ENCODE measurements around the gene CYFIP2.

CYFIP2 gene

GRCh38 chr5:157278319-157279037 lies 12.6 kb downstream of the CYFIP2 start:
- no peak overlapping the region for H3K9ac ChIP-seq (ENCODE audit: low read length)
- H3K4me1 ChIP-seq (ENCODE audit: control insufficient read depth, insufficient read depth, low read length): peaks cover 3% of the 10 kb centered on the region
- DNase-seq (ENCODE audit: low read depth): no peak

GRCh38 chr5:157279605-157280239 lies 13.8 kb downstream of the CYFIP2 start:
- Histone ChIP-seq H3K9me3 (ENCODE audit: control insufficient read depth, low read length) (no peaks in the 10 kb centered on the region), H3K4me3 (ENCODE audit: low read length) (no peak overlapping the region), H3K36me3 (ENCODE audit: control insufficient read depth, insufficient read depth, low read length, severe bottlenecking) (no peaks in the 10 kb centered on the region), H3K27me3 (replicated peaks; ENCODE audit: control insufficient read depth, insufficient read depth, low read length) (no peaks in the 10 kb centered on the region), H3K9ac (ENCODE audit: low read length) (no peak overlapping the region), H3K4me1 (ENCODE audit: control insufficient read depth, insufficient read depth, low read length) (peaks cover 3% of the 10 kb centered on the region)
- no peak for DNase-seq (ENCODE audit: low read depth)

More at GRCh38 chr5:157278319-157279037, 12.6 kb downstream of the CYFIP2 start:
- Histone ChIP-seq H3K27me3 (replicated peaks; ENCODE audit: control insufficient read depth, insufficient read depth, low read length) (no peaks in the 10 kb centered on the region), H3K36me3 (ENCODE audit: control insufficient read depth, insufficient read depth, low read length, severe bottlenecking) (no peaks in the 10 kb centered on the region), H3K4me3 (ENCODE audit: low read length) (no peak overlapping the region), H3K9me3 (ENCODE audit: control insufficient read depth, low read length) (no peaks in the 10 kb centered on the region)

GRCh38 chr5:157280927-157281326 lies 15.0 kb downstream of the CYFIP2 start:
- Histone ChIP-seq H3K36me3 (ENCODE audit: control insufficient read depth, insufficient read depth, low read length, severe bottlenecking) (no peaks in the 10 kb centered on the region), H3K4me3 (ENCODE audit: low read length) (no peak overlapping the region), H3K9me3 (ENCODE audit: control insufficient read depth, low read length) (no peaks in the 10 kb centered on the region), H3K27me3 (replicated peaks; ENCODE audit: control insufficient read depth, insufficient read depth, low read length) (no peaks in the 10 kb centered on the region), H3K9ac (ENCODE audit: low read length) (no peak overlapping the region), H3K4me1 (ENCODE audit: control insufficient read depth, insufficient read depth, low read length) (peaks cover 3% of the 10 kb centered on the region)
- DNase-seq (ENCODE audit: low read depth): peak; percentile 79

- H3K36me3 ChIP-seq (ENCODE audit: control insufficient read depth, insufficient read depth, low read length, severe bottlenecking): no peaks in the 10 kb centered on the region
- no peak overlapping the region for H3K9ac ChIP-seq (ENCODE audit: low read length)
- H3K27me3 ChIP-seq (replicated peaks; ENCODE audit: control insufficient read depth, insufficient read depth, low read length): no peaks in the 10 kb centered on the region
- DNase-seq (ENCODE audit: low read depth): no peak
- no peak overlapping the region for H3K4me3 ChIP-seq (ENCODE audit: low read length)
- peaks cover 10% of the 10 kb centered on the region for H3K4me1 ChIP-seq (ENCODE audit: control insufficient read depth, insufficient read depth, low read length)
- no peaks in the 10 kb centered on the region for H3K9me3 ChIP-seq (ENCODE audit: control insufficient read depth, low read length)
These were observed 16.2 kb downstream of the CYFIP2 start for GRCh38 chr5:157282150-157282549.

GRCh38 chr5:157283434-157283833 lies 17.5 kb downstream of the CYFIP2 start:
- Histone ChIP-seq H3K4me1 (ENCODE audit: control insufficient read depth, insufficient read depth, low read length) (peaks cover 14% of the 10 kb centered on the region), H3K27me3 (replicated peaks; ENCODE audit: control insufficient read depth, insufficient read depth, low read length) (no peaks in the 10 kb centered on the region), H3K9me3 (ENCODE audit: control insufficient read depth, low read length) (no peaks in the 10 kb centered on the region), H3K9ac (ENCODE audit: low read length) (no peak overlapping the region), H3K36me3 (ENCODE audit: control insufficient read depth, insufficient read depth, low read length, severe bottlenecking) (no peaks in the 10 kb centered on the region), H3K4me3 (ENCODE audit: low read length) (no peak overlapping the region)
- DNase-seq (ENCODE audit: low read depth): no peak

GRCh38 chr5:157284458-157285212 lies 18.7 kb downstream of the CYFIP2 start:
- Histone ChIP-seq H3K4me3 (ENCODE audit: low read length) (no peak overlapping the region), H3K36me3 (ENCODE audit: control insufficient read depth, insufficient read depth, low read length, severe bottlenecking) (no peaks in the 10 kb centered on the region), H3K9me3 (ENCODE audit: control insufficient read depth, low read length) (no peaks in the 10 kb centered on the region), H3K9ac (ENCODE audit: low read length) (no peak overlapping the region), H3K4me1 (ENCODE audit: control insufficient read depth, insufficient read depth, low read length) (peaks cover 14% of the 10 kb centered on the region), H3K27me3 (replicated peaks; ENCODE audit: control insufficient read depth, insufficient read depth, low read length) (no peaks in the 10 kb centered on the region)
- DNase-seq (ENCODE audit: low read depth): no peak

- H3K36me3 ChIP-seq (ENCODE audit: control insufficient read depth, insufficient read depth, low read length, severe bottlenecking): no peaks in the 10 kb centered on the region
- no peaks in the 10 kb centered on the region for H3K27me3 ChIP-seq (replicated peaks; ENCODE audit: control insufficient read depth, insufficient read depth, low read length)
- peaks cover 21% of the 10 kb centered on the region for H3K4me1 ChIP-seq (ENCODE audit: control insufficient read depth, insufficient read depth, low read length)
- H3K9me3 ChIP-seq (ENCODE audit: control insufficient read depth, low read length): no peaks in the 10 kb centered on the region
- DNase-seq (ENCODE audit: low read depth): no peak
- no peak overlapping the region for H3K9ac ChIP-seq (ENCODE audit: low read length)
- H3K4me3 ChIP-seq (ENCODE audit: low read length): no peak overlapping the region
These were observed 19.6 kb downstream of the CYFIP2 start for GRCh38 chr5:157285310-157286035.

GRCh38 chr5:157286761-157287211 lies 20.9 kb downstream of the CYFIP2 start:
- no peaks in the 10 kb centered on the region for H3K36me3 ChIP-seq (ENCODE audit: control insufficient read depth, insufficient read depth, low read length, severe bottlenecking)
- H3K9me3 ChIP-seq (ENCODE audit: control insufficient read depth, low read length): no peaks in the 10 kb centered on the region

GRCh38 chr5:157288405-157289163 lies 22.7 kb downstream of the CYFIP2 start:
- Histone ChIP-seq H3K4me1 (ENCODE audit: control insufficient read depth, insufficient read depth, low read length) (peaks cover 25% of the 10 kb centered on the region), H3K27me3 (replicated peaks; ENCODE audit: control insufficient read depth, insufficient read depth, low read length) (no peaks in the 10 kb centered on the region), H3K4me3 (ENCODE audit: low read length) (no peak overlapping the region), H3K9ac (ENCODE audit: low read length) (no peak overlapping the region), H3K36me3 (ENCODE audit: control insufficient read depth, insufficient read depth, low read length, severe bottlenecking) (no peaks in the 10 kb centered on the region), H3K9me3 (ENCODE audit: control insufficient read depth, low read length) (no peaks in the 10 kb centered on the region)
- no peak for DNase-seq (ENCODE audit: low read depth)

More at GRCh38 chr5:157286761-157287211, 20.9 kb downstream of the CYFIP2 start:
- H3K9ac ChIP-seq (ENCODE audit: low read length): no peak overlapping the region
- H3K4me3 ChIP-seq (ENCODE audit: low read length): no peak overlapping the region
- H3K27me3 ChIP-seq (replicated peaks; ENCODE audit: control insufficient read depth, insufficient read depth, low read length): no peaks in the 10 kb centered on the region
- no peak for DNase-seq (ENCODE audit: low read depth)
- H3K4me1 ChIP-seq (ENCODE audit: control insufficient read depth, insufficient read depth, low read length): peaks cover 25% of the 10 kb centered on the region

- H3K9me3 ChIP-seq (ENCODE audit: control insufficient read depth, low read length): no peaks in the 10 kb centered on the region
- DNase-seq (ENCODE audit: low read depth): no peak
- no peaks in the 10 kb centered on the region for H3K36me3 ChIP-seq (ENCODE audit: control insufficient read depth, insufficient read depth, low read length, severe bottlenecking)
- peaks cover 25% of the 10 kb centered on the region for H3K4me1 ChIP-seq (ENCODE audit: control insufficient read depth, insufficient read depth, low read length)
- H3K9ac ChIP-seq (ENCODE audit: low read length): no peak overlapping the region
- no peaks in the 10 kb centered on the region for H3K27me3 ChIP-seq (replicated peaks; ENCODE audit: control insufficient read depth, insufficient read depth, low read length)
- no peak overlapping the region for H3K4me3 ChIP-seq (ENCODE audit: low read length)
These were observed 23.4 kb downstream of the CYFIP2 start for GRCh38 chr5:157289164-157289819.
